Breast epithelium (tissue), 4 donors: Measurements from ENCODE around the gene LSM14B. TPM values are rescaled to one million over a fixed set of nuclear protein-coding genes. Genes with fewer than 3 reads are reported as not detected.
"Not testable (repeated sequence)": the region's sequence is repeated elsewhere in the genome, so short reads cannot be mapped to it uniquely, and the experiment has no call there.

Experiments
- DNase-seq, 2 donors: peaks; one replicate each; pipeline ENCODE4 v3.0.0-alpha.2; 2019; ENCODE audit warnings: low spot score in 2 of 2
- H3K27ac ChIP-seq, 2 donors: fragments of 200-600 bp; sonication (generic) in 1 of 2; one replicate each; pipeline ENCODE4 v1.5.1; 2016 to 2019; ENCODE audit warnings: mild to moderate bottlenecking in 1 of 2
- H3K27me3 ChIP-seq, 2 donors: fragments of 200-600 bp; sonication (generic) in 1 of 2; one replicate each; pipeline versions ENCODE4 v1.5.1 to v1.6.0; 2017 to 2019; ENCODE audit warnings: control low read depth in 1 of 2, mild to moderate bottlenecking in 1 of 2
- H3K36me3 ChIP-seq: fragments of 200-600 bp; one replicate; pipeline ENCODE4 v1.5.1; 2019
- H3K4me1 ChIP-seq, 2 donors: fragments of 200-600 bp; sonication (generic); one replicate each; pipeline ENCODE4 v1.5.1; 2016 to 2019; ENCODE audit warnings: control low read depth in 1 of 2
- H3K4me3 ChIP-seq, 3 donors: fragments of 200-600 bp; sonication (generic); 1 replicate in 2 of 3; 2 replicates in 1 of 3; pipeline ENCODE4 v1.5.1; 2016 to 2019; ENCODE audit warnings: mild to moderate bottlenecking in 3 of 3, moderate library complexity in 2 of 3
- H3K9me3 ChIP-seq, 2 donors: fragments of 200-600 bp; sonication (generic) in 1 of 2; one replicate each; pipeline ENCODE4 v1.5.1; 2016 to 2019; ENCODE audit warnings: control low read depth in 1 of 2
- POLR2A ChIP-seq: fragments of 450-650 bp; IDR thresholded peaks from one replicate; pipeline ENCODE4 v1.6.1; 2016; ENCODE audit warnings: antibody characterized with exemption, mild to moderate bottlenecking, moderate library complexity
- POLR2AphosphoS5 ChIP-seq, 3 donors: sonication (generic); formaldehyde crosslinking; IDR thresholded peaks; one replicate each; pipeline ENCODE4 v1.6.1; 2017; ENCODE audit warnings: antibody characterized with exemption in 3 of 3
- intact Hi-C: fragments of 100-400 bp; cut with DNase I; formaldehyde crosslinking; loops from one replicate; pipeline ENCODE4 v1.15.1; 2023; ENCODE audit warnings: low total_unique reads
- total RNA-seq, 3 donors: library from RNA; depleted of rRNA; stranded (reverse); fragments of >200 nt; gene quantifications; one replicate each; pipeline ENCODE4 v1.1.0, GENCODE V29; 2016
- TF ChIP-seq, protein P1 (sequence below), 3 donors: fragments of 450-650 bp; IDR thresholded peaks; one replicate each; pipeline ENCODE4 v1.5.1; 2016 to 2017; ENCODE audit warnings: antibody characterized with exemption in 3 of 3, mild to moderate bottlenecking in 3 of 3, moderate library complexity in 3 of 3

LSM14B gene
- total RNA-seq, 3 donors from 2014 or later: 20.6 to 26.5 (median 25.6) TPM

DNA sequence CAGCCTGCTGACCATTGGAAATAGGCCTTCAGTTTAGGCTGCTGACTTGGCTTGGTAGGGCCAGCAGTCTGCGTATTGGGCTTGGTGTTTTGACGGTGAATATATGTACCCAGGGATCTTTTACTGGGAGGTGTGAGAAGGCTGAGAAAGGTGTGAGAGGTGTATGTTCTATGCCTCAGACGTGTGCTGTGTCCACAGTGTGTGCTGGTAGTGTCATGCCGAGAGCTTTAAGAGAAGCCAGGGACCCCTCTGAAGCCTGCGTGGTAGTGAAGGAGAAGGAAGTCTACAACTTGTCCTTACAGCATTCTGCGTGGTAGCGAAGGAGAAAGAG lies 23.4 kb downstream of the LSM14B start:
- H3K4me3 ChIP-seq: no peak overlapping the region
- DNase-seq: no peak
- H3K27ac ChIP-seq: no peak overlapping the region
- no peaks in the 10 kb centered on the region for H3K27me3 ChIP-seq
- H3K9me3 ChIP-seq: no peaks in the 10 kb centered on the region
- intact Hi-C loops: no loop called here
- TF ChIP-seq POLR2AphosphoS5 (IDR thresholded peaks at IDR 0.05) (no peak), POLR2A (no peak)
- TF ChIP-seq, protein P1, sequence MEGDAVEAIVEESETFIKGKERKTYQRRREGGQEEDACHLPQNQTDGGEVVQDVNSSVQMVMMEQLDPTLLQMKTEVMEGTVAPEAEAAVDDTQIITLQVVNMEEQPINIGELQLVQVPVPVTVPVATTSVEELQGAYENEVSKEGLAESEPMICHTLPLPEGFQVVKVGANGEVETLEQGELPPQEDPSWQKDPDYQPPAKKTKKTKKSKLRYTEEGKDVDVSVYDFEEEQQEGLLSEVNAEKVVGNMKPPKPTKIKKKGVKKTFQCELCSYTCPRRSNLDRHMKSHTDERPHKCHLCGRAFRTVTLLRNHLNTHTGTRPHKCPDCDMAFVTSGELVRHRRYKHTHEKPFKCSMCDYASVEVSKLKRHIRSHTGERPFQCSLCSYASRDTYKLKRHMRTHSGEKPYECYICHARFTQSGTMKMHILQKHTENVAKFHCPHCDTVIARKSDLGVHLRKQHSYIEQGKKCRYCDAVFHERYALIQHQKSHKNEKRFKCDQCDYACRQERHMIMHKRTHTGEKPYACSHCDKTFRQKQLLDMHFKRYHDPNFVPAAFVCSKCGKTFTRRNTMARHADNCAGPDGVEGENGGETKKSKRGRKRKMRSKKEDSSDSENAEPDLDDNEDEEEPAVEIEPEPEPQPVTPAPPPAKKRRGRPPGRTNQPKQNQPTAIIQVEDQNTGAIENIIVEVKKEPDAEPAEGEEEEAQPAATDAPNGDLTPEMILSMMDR (IDR thresholded peaks at IDR 0.05): no peak
- H3K4me1 ChIP-seq: peaks cover 0 to 15% of the 10 kb centered on the region in 2 donors
- H3K36me3 ChIP-seq: no peaks in the 10 kb centered on the region

GRCh38 chr20:62146019-62146755 lies 23.9 kb downstream of the LSM14B start:
- intact Hi-C loops: no loop called here
- Histone ChIP-seq H3K36me3 (no peaks in the 10 kb centered on the region), H3K9me3 (no peaks in the 10 kb centered on the region), H3K27ac (no peak overlapping the region), H3K4me1 (peaks cover 0 to 11% of the 10 kb centered on the region in 2 donors), H3K4me3 (no peak overlapping the region), H3K27me3 (no peaks in the 10 kb centered on the region)
- no peak for DNase-seq
- TF ChIP-seq, protein P1 (IDR thresholded peaks at IDR 0.05): no peak
- no peak for TF ChIP-seq POLR2A
- TF ChIP-seq POLR2AphosphoS5 (IDR thresholded peaks at IDR 0.05): no peak

GRCh38 chr20:62147125-62147524 lies 24.9 kb downstream of the LSM14B start:
- DNase-seq: no peak
- Histone ChIP-seq H3K36me3 (no peaks in the 10 kb centered on the region), H3K27ac (no peak overlapping the region), H3K9me3 (no peaks in the 10 kb centered on the region), H3K4me3 (no peak overlapping the region), H3K4me1 (peaks cover 0 to 4% of the 10 kb centered on the region in 2 donors), H3K27me3 (no peaks in the 10 kb centered on the region)
- intact Hi-C loops: no loop called here
- TF ChIP-seq POLR2A: no peak

GRCh38 chr20:62147528-62147927 lies 25.3 kb downstream of the LSM14B start:
- Histone ChIP-seq H3K27ac (no peak overlapping the region), H3K9me3 (no peaks in the 10 kb centered on the region), H3K27me3 (no peaks in the 10 kb centered on the region), H3K4me1 (peaks cover 0 to 4% of the 10 kb centered on the region in 2 donors), H3K4me3 (no peak overlapping the region), H3K36me3 (no peaks in the 10 kb centered on the region)
- DNase-seq: no peak
- intact Hi-C loops: no loop called here
- TF ChIP-seq, protein P1 (IDR thresholded peaks at IDR 0.05): no peak
- TF ChIP-seq POLR2A (no peak), POLR2AphosphoS5 (IDR thresholded peaks at IDR 0.05) (no peak)

DNA sequence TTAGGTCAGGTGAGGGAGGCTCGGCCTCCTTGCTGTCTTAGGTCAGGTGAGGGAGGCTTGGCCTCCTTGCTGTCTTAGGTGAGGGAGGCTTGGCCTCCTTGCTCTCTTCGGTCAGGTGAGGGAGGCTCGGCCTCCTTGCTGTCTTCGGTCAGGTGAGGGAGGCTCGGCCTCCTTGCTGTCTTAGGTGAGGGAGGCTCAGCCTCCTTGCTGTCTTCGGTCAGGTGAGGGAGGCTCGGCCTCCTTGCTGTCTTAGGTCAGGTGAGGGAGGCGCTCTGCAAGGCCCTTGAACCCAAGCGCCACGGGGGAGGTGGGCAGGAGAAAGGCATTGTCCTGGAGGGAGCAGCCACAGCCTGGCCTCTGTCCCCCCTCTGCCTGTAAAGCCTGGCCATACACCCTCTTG lies 26.1 kb downstream of the LSM14B start:
- H3K27ac ChIP-seq, H3K4me3 ChIP-seq, H3K9me3 ChIP-seq, H3K36me3 ChIP-seq, intact Hi-C loops, H3K27me3 ChIP-seq, DNase-seq, H3K4me1 ChIP-seq: not testable (repeated sequence)

DNA sequence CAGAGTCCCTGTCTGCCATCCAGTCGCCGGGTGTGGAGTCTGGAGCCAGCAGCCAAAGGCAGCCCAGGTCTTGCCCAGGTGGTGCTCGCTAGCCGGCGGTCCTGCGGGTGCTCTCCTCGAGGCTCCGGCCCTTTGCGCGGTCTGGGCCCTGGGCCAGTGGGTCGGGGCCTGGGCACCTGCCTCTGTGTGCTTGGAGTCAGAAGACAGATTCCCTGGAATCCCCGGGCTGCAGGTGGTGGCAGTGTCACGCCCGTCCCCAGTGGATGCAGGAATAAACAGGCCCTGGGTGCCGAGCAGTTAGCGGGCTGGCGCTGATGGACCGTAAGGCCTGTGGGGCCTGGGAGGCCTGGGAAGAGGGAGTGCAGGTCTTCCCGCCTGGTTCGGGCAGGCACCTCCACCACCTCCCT lies 26.6 kb downstream of the LSM14B start:
- TF ChIP-seq, protein P1 (IDR thresholded peaks at IDR 0.05): no peak
- no peak for TF ChIP-seq POLR2AphosphoS5 (IDR thresholded peaks at IDR 0.05)
- no peak for TF ChIP-seq POLR2A
- Histone ChIP-seq H3K36me3 (no peaks in the 10 kb centered on the region), H3K9me3 (no peaks in the 10 kb centered on the region), H3K27me3 (no peaks in the 10 kb centered on the region), H3K4me3 (no peak overlapping the region), H3K4me1 (peaks cover 0 to 4% of the 10 kb centered on the region in 2 donors), H3K27ac (peak overlapping the region; percentile 4 to 45)
- intact Hi-C loops: no loop called here
- DNase-seq: no peak
